ENCODE measurements around the gene CDC42BPG.

The CDC42BPG gene

GRCh38 chr11:64872790-64873488 is 28.5 kb upstream of the CDC42BPG start:
- DNase-seq = no peak
- H3K27me3 Mint-ChIP-seq = no peaks in the 10 kb centered on the region
- H3K4me3 Mint-ChIP-seq = no peak overlapping the region
- ATAC-seq = no peak
- H3K9me3 Mint-ChIP-seq = no peaks in the 10 kb centered on the region
- H3K4me1 Mint-ChIP-seq = peaks cover 89% of the 10 kb centered on the region
- peaks cover 55% of the 10 kb centered on the region for H3K36me3 Mint-ChIP-seq (ENCODE audit: low read depth)
- H3K27ac Mint-ChIP-seq = peak overlapping the region; percentile 61

- H3K27ac Mint-ChIP-seq = peak overlapping the region; percentile 79
- no peak for ATAC-seq
- peak overlapping the region; percentile 59 for H3K4me3 Mint-ChIP-seq
- H3K36me3 Mint-ChIP-seq (ENCODE audit: low read depth) = peaks cover 53% of the 10 kb centered on the region
- no peaks in the 10 kb centered on the region for H3K27me3 Mint-ChIP-seq
- no peaks in the 10 kb centered on the region for H3K9me3 Mint-ChIP-seq
- H3K4me1 Mint-ChIP-seq = peaks cover 90% of the 10 kb centered on the region
- no peak for DNase-seq
Measured at GRCh38 chr11:64871492-64871891, 27.0 kb upstream of the CDC42BPG start.

- DNase-seq (no peak), ATAC-seq (no peak)
- Mint-ChIP-seq H3K27ac (peak overlapping the region; percentile 79), H3K9me3 (peaks cover 3% of the 10 kb centered on the region), H3K27me3 (no peaks in the 10 kb centered on the region), H3K4me1 (peaks cover 90% of the 10 kb centered on the region), H3K4me3 (peak overlapping the region; percentile 59), H3K36me3 (ENCODE audit: low read depth) (peaks cover 54% of the 10 kb centered on the region)
Measured at GRCh38 chr11:64870893-64871466, 26.5 kb upstream of the CDC42BPG start.

- peaks cover 90% of the 10 kb centered on the region for H3K4me1 Mint-ChIP-seq
- peak; percentile 42 for DNase-seq
- peak overlapping the region; percentile 59 for H3K4me3 Mint-ChIP-seq
- peak; percentile 13 for ATAC-seq
- H3K36me3 Mint-ChIP-seq (ENCODE audit: low read depth) = peaks cover 55% of the 10 kb centered on the region
- peak overlapping the region; percentile 86 for H3K27ac Mint-ChIP-seq
- H3K27me3 Mint-ChIP-seq = no peaks in the 10 kb centered on the region
- H3K9me3 Mint-ChIP-seq = peaks cover 8% of the 10 kb centered on the region
Measured at GRCh38 chr11:64870176-64870892, 25.9 kb upstream of the CDC42BPG start.

GRCh38 chr11:64869571-64870175 is 25.2 kb upstream of the CDC42BPG start:
- Mint-ChIP-seq H3K4me1 (peaks cover 90% of the 10 kb centered on the region), H3K4me3 (peak overlapping the region; percentile 54), H3K27me3 (no peaks in the 10 kb centered on the region), H3K36me3 (ENCODE audit: low read depth) (peaks cover 51% of the 10 kb centered on the region), H3K27ac (peak overlapping the region; percentile 86), H3K9me3 (peaks cover 8% of the 10 kb centered on the region)
- DNase-seq (peak; percentile 34), ATAC-seq (no peak)

- peaks cover 45% of the 10 kb centered on the region for H3K36me3 Mint-ChIP-seq (ENCODE audit: low read depth)
- H3K27ac Mint-ChIP-seq = peak overlapping the region; percentile 86
- DNase-seq (peak; percentile 55), ATAC-seq (peak; percentile 10)
- H3K4me3 Mint-ChIP-seq = peak overlapping the region; percentile 54
- peaks cover 90% of the 10 kb centered on the region for H3K4me1 Mint-ChIP-seq
- no peaks in the 10 kb centered on the region for H3K27me3 Mint-ChIP-seq
- H3K9me3 Mint-ChIP-seq = peaks cover 8% of the 10 kb centered on the region
Measured at GRCh38 chr11:64868904-64869570, 24.6 kb upstream of the CDC42BPG start.

- peak overlapping the region; percentile 54 for H3K4me3 Mint-ChIP-seq
- peak; percentile 37 for DNase-seq
- peaks cover 94% of the 10 kb centered on the region for H3K4me1 Mint-ChIP-seq
- H3K9me3 Mint-ChIP-seq = peaks cover 8% of the 10 kb centered on the region
- no peak for ATAC-seq
- no peaks in the 10 kb centered on the region for H3K27me3 Mint-ChIP-seq
- H3K27ac Mint-ChIP-seq = peak overlapping the region; percentile 86
- peaks cover 40% of the 10 kb centered on the region for H3K36me3 Mint-ChIP-seq (ENCODE audit: low read depth)
Measured at GRCh38 chr11:64867748-64868462, 23.5 kb upstream of the CDC42BPG start.

GRCh38 chr11:64866173-64866491 is 21.7 kb upstream of the CDC42BPG start:
- peaks cover 33% of the 10 kb centered on the region for H3K36me3 Mint-ChIP-seq (ENCODE audit: low read depth)
- no peaks in the 10 kb centered on the region for H3K27me3 Mint-ChIP-seq
- H3K9me3 Mint-ChIP-seq = peaks cover 8% of the 10 kb centered on the region

GRCh38 chr11:64865286-64866172 is 21.1 kb upstream of the CDC42BPG start:
- Mint-ChIP-seq H3K4me3 (peak overlapping the region; percentile 66), H3K27me3 (no peaks in the 10 kb centered on the region), H3K27ac (peak overlapping the region; percentile 98), H3K4me1 (peaks cover 95% of the 10 kb centered on the region), H3K36me3 (ENCODE audit: low read depth) (peaks cover 35% of the 10 kb centered on the region), H3K9me3 (peaks cover 8% of the 10 kb centered on the region)
- ATAC-seq (peak; percentile 44), DNase-seq (peak; percentile 48)

More at GRCh38 chr11:64866173-64866491, 21.7 kb upstream of the CDC42BPG start:
- ATAC-seq (no peak), DNase-seq (no peak)
- Mint-ChIP-seq H3K27ac (peak overlapping the region; percentile 98), H3K4me3 (peak overlapping the region; percentile 66), H3K4me1 (peaks cover 95% of the 10 kb centered on the region)

GRCh38 chr11:64864473-64865285 is 20.2 kb upstream of the CDC42BPG start:
- Mint-ChIP-seq H3K36me3 (ENCODE audit: low read depth) (peaks cover 37% of the 10 kb centered on the region), H3K27me3 (no peaks in the 10 kb centered on the region), H3K9me3 (peaks cover 8% of the 10 kb centered on the region), H3K4me3 (peak overlapping the region; percentile 66), H3K27ac (peak overlapping the region; percentile 98), H3K4me1 (peaks cover 95% of the 10 kb centered on the region)
- DNase-seq = peak; percentile 78
- ATAC-seq = peak; percentile 56

GRCh38 chr11:64864135-64864472 is 19.7 kb upstream of the CDC42BPG start:
- Mint-ChIP-seq H3K4me1 (peaks cover 95% of the 10 kb centered on the region), H3K27me3 (no peaks in the 10 kb centered on the region), H3K27ac (peak overlapping the region; percentile 98), H3K4me3 (peak overlapping the region; percentile 66), H3K36me3 (ENCODE audit: low read depth) (peaks cover 37% of the 10 kb centered on the region), H3K9me3 (peaks cover 8% of the 10 kb centered on the region)
- DNase-seq (no peak), ATAC-seq (no peak)

GRCh38 chr11:64863391-64864060 is 19.1 kb upstream of the CDC42BPG start:
- peaks cover 38% of the 10 kb centered on the region for H3K36me3 Mint-ChIP-seq (ENCODE audit: low read depth)
- peak overlapping the region; percentile 66 for H3K4me3 Mint-ChIP-seq
- peak overlapping the region; percentile 98 for H3K27ac Mint-ChIP-seq
- ATAC-seq = no peak
- peak; percentile 18 for DNase-seq
- H3K27me3 Mint-ChIP-seq = no peaks in the 10 kb centered on the region
- peaks cover 95% of the 10 kb centered on the region for H3K4me1 Mint-ChIP-seq
- peaks cover 8% of the 10 kb centered on the region for H3K9me3 Mint-ChIP-seq
